ENCODE data around the gene RPL28. TPM values are rescaled to one million over a fixed set of nuclear protein-coding genes. Genes with fewer than 3 reads are reported as not detected.

RPL28 gene
- total RNA-seq, 2 donors from 2014 or later = 113 to 268 TPM

DNA sequence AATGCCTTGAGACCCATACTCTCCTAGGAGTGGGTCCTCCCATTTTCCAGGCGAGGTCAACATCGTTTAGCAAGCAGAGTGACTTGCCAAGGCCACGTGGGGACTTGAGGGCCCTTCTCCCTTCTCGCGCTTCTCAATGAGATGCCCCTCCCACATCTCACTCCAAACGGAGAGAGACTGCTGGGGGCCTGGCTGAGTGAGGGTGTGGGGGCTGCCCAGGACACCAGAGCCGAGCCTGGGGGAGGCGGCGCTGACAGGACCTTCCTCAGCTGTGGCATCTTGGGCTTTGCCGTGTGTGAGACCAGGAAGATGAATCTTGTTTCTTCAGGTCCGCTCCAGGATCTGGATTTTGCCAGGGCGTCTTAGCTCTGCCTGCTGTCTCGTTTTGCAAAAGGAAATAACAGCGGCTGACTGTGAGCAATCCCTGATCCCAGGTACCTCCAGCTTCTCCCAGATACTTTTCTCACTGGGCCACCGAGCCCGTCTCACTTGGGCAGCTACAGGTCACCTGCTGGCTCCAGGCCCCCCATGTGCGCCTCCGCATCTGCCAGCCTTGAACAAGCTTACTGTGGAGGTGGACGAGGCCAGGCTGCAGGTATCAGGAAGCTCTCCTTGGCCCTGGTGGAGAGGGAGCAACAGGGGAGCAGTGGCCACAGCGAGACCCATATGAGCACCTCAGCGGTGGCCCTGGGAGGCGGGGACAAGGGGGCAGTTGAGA lies 37.3 kb upstream of the RPL28 start:
- peaks cover 0 to 17% of the 10 kb centered on the region in 2 donors for H3K27me3 ChIP-seq
- H3K27ac ChIP-seq = no peak overlapping the region
- H3K9me3 ChIP-seq = no peaks in the 10 kb centered on the region
- peaks cover 0 to 1% of the 10 kb centered on the region in 2 donors for H3K36me3 ChIP-seq (replicated peaks in 1 of 2; ENCODE audit: insufficient read depth in 1 of 2, low read depth in 2 of 2)
- H3K4me1 ChIP-seq = peaks cover 8% of the 10 kb centered on the region
- 72 to 80% methylated on average over 18 to 22 of the region's 22 CpGs for WGBS, 2 donors
- intact Hi-C loops (cut with DNase I) = no loop called here
- ATAC-seq = no peak
- no peak for DNase-seq
- H3K4me3 ChIP-seq = no peak overlapping the region
- TF ChIP-seq, protein P1, sequence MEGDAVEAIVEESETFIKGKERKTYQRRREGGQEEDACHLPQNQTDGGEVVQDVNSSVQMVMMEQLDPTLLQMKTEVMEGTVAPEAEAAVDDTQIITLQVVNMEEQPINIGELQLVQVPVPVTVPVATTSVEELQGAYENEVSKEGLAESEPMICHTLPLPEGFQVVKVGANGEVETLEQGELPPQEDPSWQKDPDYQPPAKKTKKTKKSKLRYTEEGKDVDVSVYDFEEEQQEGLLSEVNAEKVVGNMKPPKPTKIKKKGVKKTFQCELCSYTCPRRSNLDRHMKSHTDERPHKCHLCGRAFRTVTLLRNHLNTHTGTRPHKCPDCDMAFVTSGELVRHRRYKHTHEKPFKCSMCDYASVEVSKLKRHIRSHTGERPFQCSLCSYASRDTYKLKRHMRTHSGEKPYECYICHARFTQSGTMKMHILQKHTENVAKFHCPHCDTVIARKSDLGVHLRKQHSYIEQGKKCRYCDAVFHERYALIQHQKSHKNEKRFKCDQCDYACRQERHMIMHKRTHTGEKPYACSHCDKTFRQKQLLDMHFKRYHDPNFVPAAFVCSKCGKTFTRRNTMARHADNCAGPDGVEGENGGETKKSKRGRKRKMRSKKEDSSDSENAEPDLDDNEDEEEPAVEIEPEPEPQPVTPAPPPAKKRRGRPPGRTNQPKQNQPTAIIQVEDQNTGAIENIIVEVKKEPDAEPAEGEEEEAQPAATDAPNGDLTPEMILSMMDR (IDR thresholded peaks at IDR 0.05) = no peak
- TF ChIP-seq POLR2A (IDR thresholded peaks at IDR 0.05) = no peak

DNA sequence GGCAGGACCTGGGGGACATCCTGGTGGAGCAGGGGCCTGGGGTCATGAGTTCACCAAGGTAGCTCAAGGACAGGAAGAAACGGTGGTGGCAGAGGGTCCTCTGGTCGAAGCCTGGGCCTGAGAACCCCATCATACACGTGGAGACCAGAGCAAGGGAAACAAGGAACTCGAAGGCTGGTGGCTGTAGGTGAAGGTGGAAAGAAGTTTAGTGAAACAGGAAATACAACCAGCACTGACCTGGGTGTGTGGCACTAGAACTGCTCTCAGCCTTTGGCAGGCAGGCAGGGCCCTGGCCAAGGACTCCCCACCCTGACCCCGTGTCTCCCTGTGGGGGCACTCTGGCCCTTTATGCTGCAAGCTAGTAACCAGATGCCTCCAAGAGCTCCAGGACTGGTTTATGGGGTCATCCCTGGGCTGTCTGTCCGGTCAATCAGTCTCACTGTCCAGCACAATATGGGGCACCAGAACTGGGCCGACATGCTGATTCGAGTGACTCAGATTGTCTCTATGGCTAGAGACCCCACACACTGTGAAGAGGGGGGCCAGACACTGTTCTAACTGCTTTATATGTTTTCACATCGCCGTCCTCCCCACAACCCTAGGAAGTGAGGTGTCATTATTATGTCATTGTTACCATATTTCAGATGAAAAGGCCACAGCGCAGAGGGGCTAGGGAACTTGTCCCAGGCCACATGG lies 35.0 kb upstream of the RPL28 start:
- peaks cover 0 to 1% of the 10 kb centered on the region in 2 donors for H3K36me3 ChIP-seq (replicated peaks in 1 of 2; ENCODE audit: insufficient read depth in 1 of 2, low read depth in 2 of 2)
- peaks cover 0 to 20% of the 10 kb centered on the region in 2 donors for H3K27me3 ChIP-seq
- no peaks in the 10 kb centered on the region for H3K9me3 ChIP-seq
- 62 to 64% methylated on average over 9 to 11 of the region's 11 CpGs for WGBS, 2 donors
- H3K4me3 ChIP-seq = no peak overlapping the region
- H3K4me1 ChIP-seq = peaks cover 20% of the 10 kb centered on the region
- intact Hi-C loops (cut with DNase I) = no loop called here
- DNase-seq (no peak), ATAC-seq (no peak)
- H3K27ac ChIP-seq = no peak overlapping the region
- TF ChIP-seq, protein P1 (IDR thresholded peaks at IDR 0.05) = no peak
- no peak for TF ChIP-seq POLR2A (IDR thresholded peaks at IDR 0.05)

DNA sequence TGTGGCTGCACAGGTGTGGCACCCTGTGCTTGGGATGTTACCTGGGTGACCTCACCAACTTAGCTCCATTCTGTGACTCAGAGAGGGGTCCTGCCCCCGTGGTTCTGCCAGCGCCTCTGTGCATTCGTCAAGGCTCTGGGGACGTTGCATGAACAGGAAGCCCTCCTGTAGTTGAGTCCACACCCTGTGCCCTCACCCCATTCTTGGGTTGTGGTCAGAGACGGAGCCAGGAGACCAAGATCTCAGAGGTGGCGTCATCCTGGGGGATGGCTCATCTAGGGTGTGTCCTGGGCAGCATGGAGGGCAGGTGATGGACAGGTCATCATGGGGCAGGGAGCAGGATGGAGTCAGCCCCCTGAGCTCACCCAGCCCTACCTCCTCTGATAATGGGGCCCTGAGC lies 33.7 kb upstream of the RPL28 start:
- Histone ChIP-seq H3K27me3 (peaks cover 0 to 20% of the 10 kb centered on the region in 2 donors), H3K4me3 (no peak overlapping the region), H3K36me3 (replicated peaks in 1 of 2; ENCODE audit: insufficient read depth in 1 of 2, low read depth in 2 of 2) (peaks cover 0 to 1% of the 10 kb centered on the region in 2 donors), H3K4me1 (peaks cover 20% of the 10 kb centered on the region), H3K9me3 (no peaks in the 10 kb centered on the region), H3K27ac (no peak overlapping the region)
- intact Hi-C loops (cut with DNase I) = no loop called here
- TF ChIP-seq, protein P1 (IDR thresholded peaks at IDR 0.05) = no peak
- TF ChIP-seq POLR2A (IDR thresholded peaks at IDR 0.05) = no peak
- 58 to 63% methylated on average over 6 of the region's 6 CpGs for WGBS, 2 donors
- ATAC-seq = no peak
- DNase-seq = no peak

DNA sequence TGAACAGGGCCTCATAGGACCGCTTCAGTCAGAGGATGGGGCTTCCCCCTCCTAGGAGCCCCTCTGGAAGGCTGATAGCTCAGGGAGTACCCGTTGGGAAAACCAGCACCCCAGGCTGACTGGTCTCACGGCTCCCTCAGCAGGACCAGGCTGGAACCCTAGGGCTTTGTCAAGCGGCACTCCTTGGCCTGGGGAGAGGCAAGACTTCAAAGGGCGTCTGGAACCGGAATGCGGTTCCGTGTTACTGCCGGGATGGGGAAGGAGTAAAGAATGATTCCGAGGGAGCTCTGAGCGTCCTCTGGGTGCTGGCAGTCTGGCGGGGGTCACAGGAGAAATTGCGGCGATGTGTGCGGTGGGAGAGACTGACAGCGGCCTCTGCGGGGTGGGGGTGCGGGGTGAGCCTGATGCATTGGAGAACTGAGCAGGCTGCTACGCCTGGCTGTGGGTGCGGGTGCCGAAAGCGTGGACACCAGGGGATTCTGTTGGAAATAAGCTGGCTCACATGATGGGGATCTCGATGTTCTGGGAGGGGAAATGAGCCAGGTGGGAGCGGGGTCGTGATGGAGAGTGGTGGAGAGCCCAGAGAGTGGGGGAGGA lies 33.1 kb upstream of the RPL28 start:
- no peak for DNase-seq
- WGBS, 2 donors = 47 to 65% methylated on average over 16 to 25 of the region's 25 CpGs
- H3K4me3 ChIP-seq = no peak overlapping the region

More for the DNA sequence above, 33.1 kb upstream of the RPL28 start:
- Histone ChIP-seq H3K27me3 (peaks cover 0 to 20% of the 10 kb centered on the region in 2 donors), H3K27ac (no peak overlapping the region), H3K9me3 (no peaks in the 10 kb centered on the region), H3K36me3 (replicated peaks in 1 of 2; ENCODE audit: insufficient read depth in 1 of 2, low read depth in 2 of 2) (no peaks in the 10 kb centered on the region), H3K4me1 (peaks cover 20% of the 10 kb centered on the region)
- TF ChIP-seq, protein P1 (IDR thresholded peaks at IDR 0.05) = no peak
- no peak for TF ChIP-seq POLR2A (IDR thresholded peaks at IDR 0.05)
- intact Hi-C loops (cut with DNase I) = no loop called here
- no peak for ATAC-seq
